Smooth muscle cell of the brain vasculature (primary cell): ENCODE results near the gene GSDME.

Experiments
- DNase-seq: peaks from one replicate; pipeline ENCODE4 v3.0.0-alpha.2; 2012; ENCODE audit warnings: low read depth, low spot score

The GSDME gene

DNA sequence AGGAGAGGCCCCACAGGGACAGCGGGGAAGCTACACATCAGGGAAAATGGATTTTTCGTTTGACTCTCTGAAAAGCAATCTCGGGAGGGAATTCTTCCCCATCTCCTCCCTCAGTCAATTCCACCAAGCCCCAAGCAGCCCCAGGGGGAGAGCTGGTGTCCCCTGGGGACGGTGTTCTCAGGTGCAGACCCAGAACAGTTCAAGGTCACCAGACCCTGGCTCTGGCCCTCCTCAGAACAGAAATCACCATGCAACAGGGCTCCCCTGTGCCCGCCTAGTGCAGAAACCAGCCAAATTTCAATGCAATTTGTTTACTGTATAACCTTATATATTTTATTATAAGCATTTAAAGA, 34.1 kb downstream of the GSDME start:
- DNase-seq: no peak

DNA sequence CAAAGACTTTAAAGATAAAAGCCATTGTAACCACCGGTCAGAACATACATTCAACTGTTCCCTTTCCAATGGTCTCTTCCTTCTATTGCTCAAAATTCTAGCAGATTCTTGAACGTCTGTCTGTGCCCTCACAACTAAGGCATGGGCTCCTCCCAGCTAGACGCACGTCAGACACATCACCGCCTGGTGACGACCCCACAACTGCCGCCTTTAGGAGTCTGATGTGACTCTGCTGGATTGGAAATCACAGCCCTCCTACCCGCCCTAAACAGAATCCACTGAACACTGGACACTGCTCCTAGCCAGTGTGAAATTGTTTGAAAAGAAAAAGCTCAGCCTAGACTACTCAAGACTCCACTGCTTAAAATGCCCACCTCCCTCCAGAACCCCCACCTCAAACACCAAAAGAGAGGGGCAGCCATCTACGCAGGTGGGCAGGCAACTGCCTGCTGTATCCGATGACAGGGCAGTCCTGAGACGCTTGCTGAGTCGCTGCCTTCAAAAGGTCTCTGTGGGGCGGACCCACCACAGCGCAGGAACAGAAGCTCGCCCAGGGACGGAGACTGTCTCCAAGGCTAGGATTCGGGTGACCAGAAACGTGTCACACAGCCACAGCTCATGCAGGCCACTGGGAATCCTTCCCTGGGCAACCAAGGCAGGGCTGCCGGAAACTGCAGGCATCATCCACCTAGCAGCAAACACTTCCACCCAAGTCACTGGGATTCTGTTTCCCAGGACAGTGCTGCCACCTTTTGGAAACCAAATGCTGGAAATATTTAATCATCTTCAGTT, 34.7 kb downstream of the GSDME start:
- DNase-seq: no peak

DNA sequence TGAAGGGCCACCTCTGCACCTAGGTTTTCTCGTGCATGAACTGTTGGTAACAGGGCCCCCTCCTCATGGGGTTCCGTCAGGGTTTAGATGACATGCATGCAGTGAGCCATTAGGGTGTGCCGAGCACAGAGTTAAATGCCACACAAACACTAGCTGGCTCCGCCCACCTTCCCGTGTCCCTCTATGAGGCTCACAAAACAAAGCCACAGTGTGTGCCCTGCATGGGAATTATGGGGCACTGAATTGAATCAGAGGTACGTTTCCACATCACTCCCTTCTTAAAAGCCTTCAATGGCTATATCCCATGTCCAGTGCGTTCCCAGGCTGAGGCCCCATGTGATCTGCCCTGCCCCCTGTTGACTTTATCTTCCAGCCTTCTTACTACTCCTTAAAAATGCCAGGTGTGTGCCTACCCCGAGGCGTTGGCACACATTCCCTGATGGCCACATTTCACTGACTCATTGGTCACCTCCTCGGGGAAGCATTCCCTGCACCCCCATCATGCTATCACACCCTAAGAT, 35.7 kb downstream of the GSDME start:
- DNase-seq: no peak

DNA sequence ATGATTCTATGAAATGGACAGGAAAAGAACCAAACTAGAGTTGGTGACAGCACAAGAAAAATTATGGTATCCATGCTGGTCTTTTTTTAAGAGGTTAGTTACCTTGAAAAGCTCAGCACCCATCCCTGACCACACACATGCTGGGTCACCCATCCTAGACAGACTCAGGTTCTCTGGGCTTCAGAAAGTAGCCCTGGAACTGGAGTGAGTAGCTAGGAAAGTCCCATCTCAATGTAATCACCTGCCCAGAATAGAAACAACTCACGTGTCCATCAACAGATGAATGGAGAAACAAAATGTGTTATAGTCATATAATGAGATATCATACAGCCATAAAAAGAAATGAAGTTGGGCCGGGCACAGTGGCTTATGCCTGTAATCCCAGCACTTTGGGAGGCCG, 37.0 kb downstream of the GSDME start:
- DNase-seq: no peak

DNA sequence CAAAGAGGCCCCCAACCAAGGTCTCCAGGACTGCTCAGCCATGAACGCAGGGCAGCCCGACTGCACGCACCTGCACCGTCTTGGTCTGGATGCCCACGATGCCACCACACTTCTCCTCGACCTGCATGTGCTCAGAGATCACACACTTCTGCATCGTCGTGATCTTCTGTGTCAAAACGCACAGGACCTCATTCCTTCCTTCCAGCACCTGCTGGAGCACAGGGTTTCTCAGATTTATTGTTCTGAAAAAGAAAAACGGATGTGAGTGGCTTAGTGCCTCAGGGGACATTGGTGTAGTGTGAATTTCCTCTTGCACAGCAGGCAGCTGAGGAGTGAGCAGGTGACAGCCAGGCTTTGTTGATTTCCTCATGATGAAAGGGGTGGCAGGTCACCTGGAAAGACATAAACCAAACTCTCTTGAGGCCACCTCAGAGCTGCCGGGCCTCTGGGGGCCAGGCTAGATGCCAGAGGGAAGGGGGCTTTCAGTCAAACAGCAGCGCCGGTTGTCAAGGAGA, 38.2 kb downstream of the GSDME start:
- DNase-seq: no peak

DNA sequence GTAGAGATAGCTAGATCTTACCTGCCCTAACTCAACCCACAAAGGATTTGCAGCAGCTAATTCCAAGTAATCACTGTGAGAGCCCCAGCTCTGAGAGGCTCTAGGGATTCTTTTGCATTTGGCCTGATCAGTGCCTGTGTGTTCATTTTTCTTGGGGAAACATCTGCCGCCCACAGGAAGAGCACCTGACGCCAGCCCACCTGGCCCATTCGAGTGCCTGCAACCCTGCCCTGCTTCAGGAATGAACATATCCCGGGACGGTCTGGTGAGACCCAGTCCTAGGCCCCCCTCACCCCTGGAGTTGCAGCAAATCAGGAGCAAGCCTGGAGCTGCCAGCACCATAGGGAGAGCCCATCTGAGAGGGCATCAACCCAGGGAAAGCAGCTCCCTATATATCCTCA, 38.8 kb downstream of the GSDME start:
- DNase-seq: no peak

DNA sequence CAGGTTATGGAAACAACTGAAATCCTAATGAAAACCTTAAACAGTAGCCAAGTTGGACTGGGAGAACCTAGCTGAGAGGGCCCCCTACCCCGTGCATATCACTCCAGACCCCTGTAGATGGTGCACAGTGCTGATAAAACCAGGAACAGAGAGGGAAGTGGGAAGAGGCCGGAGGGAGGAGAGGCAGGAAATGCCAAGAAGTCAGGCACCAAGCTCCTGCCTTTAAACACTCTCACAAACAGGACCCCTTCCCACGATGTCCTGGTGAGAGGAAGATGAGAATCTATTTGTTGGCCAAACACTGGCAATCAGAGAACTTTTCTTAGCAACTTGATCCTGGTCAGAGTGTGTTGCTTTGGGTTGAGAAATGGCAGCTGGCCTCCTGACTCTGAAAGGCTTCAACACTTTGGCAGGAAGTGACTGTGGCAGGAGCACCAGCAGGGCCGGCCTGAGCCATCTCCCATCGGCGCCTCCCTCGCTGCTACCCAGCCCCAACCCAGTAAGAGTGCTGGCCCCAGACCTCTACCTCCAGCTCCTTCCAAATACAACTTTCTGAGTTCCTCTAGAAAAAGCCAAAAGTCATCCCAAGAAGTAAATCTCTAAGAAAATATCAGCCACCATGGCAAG, 39.5 kb downstream of the GSDME start:
- DNase-seq: no peak

DNA sequence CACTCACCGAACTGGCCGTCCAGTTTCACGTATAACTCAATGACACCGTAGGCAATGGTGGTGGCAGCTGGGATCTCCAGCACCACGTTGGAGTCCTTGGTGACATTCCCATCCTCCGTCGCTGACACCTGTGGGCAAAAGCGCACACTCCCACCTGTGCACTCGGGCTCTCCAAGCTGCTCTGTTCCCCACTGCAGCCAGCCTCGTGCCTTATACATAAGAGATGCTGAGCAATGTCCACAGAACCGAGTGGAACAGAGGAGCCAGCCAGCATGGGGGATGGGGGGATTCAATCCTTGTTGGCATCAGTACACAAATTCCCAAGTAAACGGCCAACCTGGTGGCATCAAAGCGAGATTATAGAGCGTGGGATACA, 40.0 kb downstream of the GSDME start:
- DNase-seq: no peak

DNA sequence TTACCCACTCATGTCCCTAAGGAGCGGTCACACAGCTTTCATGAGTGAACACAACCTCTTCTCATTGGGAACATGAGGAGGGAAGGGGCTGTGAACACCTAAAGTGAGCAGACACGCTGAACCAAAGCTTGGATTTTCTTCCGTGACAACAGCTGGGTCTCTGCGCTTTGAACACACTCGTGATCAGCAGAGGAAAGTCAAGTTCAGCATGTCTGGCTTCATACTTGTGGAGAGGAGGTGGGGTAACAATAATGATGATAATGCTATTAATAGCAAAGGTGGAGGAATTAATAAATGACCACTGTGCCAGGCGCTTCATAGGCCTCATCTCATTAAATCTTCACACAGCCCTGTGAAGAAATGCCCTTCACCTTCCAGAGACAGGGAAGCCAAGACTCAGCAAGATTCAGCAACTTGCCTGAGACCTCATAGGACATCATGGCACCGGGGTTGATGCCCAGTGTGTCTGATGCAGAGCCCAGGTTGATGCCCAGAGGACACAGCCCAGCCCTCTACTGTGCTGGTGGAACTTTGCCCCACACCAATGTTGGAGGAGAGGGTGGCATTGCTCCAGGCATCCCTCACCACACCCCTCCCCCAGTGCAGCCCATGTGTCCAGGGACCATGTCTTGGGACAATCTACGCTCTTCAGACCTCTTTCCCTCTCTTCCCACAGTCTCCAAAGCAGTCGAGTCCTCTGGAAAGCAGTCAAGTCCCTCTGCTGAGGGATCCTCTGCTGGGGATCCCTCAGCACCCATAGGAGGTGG, 40.6 kb downstream of the GSDME start:
- no peak for DNase-seq

DNA sequence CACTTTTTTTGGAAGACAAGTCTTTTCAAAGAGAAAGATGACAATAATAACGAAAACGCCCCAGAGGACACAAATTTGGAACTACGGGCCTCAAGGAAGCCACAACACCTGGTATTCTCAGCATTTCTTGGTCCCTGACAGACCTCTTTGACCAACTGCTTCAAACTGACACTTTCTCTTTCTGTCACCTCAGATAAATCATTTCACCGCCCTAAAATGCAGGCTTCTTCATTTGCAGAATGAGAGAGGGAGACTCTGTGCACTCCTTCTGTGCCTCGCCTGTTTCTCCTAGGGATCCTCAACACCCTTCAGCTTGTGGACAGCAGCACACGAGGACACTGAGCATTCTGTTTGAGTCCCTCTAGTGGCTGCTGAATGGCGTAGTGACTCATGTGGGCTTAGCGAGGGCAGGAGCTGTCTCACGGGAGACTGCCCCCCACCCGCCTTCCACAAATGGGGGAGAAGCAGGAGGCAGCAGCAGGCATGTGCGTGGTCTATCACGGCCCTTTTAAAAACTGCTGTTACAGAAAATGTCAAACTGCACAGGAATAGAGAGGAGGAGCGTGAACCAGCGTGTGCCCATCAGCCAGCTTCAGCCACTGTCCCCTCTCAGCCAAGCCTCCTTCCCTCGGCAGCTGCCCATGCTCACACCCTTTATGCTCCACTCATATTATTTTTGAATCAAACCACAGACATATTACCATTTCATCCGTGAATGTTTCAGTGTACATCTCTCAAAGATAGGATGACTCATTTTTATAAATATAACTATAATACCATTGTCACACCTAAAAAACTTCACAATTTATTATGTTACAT, 41.4 kb downstream of the GSDME start:
- DNase-seq: no peak

DNA sequence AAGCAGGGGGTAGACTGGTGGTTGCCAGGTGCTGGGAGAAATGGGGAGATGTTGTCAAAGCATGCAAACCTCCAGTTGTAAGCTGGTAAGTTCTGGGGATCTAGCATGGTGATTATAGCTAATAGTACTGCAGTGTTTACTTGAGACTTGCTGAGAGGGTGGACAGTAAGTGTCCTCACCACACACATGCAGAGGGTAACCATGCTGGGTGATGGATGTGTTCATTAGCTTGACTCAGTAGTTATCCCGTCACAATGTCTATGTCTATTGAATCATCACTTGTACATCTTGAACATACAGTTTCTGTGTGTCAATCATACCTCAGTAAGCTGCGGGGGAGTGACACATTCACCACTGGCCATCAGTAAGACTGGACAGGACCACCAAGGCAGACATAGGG, 42.1 kb downstream of the GSDME start:
- DNase-seq: no peak

DNA sequence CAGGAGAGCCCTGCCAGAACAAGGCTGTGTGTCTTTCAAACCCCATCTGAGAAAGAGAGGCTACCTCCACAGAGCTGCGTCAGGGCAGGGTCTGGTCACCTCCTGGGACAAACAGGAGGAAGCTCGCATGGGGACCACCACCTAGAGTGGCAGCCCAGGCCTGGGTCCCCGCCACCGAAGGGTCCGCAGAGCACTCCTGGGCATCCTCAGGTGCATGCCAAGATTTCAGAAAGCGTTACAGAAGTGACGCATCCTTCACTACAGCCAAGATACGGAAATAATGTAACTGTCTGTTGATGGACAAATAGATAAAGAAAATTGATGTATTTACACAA, 42.6 kb downstream of the GSDME start:
- DNase-seq: no peak

DNA sequence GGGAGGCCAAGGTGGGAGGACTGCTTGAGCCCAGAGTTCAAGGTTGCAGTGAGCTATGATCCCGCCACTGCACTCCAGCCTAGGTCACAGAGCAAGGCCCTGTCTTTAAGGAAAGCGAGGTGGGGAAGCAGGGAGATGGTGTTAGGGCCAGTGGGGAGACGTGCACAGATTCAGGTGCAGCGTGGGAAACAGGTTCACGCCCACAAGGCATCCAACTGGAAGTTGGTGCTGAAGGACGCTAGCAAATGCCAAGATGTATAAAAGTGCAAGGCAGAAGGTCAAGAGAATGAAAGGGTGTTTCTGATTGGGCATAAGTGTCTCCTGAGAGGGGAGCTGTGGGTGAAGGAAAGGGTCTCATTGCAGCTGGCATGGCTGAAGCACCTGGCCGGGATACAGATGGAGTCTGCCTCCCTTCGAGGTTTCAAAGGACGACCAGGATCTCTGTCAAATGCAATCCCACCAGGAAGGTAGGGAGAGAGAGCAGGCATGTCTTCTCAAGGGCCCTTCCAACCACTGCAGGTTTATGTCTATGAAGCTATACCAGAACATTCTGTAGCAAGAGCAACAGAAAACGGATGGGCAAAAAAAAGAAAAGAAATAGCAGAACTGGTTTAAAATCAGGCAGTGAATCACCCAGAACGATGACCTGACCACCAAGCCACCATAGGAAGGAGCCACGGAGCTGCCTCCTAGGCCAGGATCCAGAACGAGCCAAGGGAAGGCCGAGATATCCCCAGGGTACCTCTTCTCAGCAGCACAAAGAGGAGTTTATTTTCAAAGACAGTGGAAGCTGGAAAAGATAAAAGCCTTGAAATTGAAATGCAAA, 43.2 kb downstream of the GSDME start:
- DNase-seq: no peak

DNA sequence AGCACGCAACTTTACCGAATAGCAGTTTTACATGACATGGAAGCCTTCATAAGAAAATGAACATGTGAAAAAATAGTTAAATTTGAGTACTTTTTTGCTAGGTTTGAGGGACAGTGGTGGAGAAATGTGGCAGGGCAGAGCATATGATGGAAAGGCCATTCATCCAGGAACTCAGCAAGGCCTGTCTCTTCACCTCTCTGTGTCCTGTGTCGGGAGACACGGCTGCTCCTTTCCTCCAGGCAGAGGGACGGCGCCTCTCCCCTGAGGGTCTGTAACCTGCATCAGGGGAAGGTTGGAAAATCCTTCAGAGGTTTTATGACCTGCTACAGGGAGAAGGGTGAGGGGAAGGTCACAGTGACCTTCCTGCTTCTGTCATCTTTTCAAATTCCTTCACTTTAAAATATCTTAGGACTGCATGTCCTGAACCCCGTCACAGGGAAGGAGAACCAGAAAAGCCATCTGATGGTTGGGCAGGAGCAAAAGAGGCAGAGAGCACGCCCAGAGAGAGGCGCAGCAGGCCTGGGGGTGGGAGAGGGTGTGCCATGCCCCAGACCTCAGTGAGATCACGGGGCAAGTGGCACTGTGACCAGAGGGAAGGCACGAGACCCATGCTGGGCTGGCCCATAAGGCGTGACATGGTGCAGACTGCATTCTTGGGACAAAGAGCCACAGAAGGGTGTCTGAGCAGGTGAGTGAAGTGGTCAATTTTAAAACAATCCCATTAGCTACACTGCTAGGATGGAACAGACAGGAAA, 44.0 kb downstream of the GSDME start:
- no peak for DNase-seq

DNA sequence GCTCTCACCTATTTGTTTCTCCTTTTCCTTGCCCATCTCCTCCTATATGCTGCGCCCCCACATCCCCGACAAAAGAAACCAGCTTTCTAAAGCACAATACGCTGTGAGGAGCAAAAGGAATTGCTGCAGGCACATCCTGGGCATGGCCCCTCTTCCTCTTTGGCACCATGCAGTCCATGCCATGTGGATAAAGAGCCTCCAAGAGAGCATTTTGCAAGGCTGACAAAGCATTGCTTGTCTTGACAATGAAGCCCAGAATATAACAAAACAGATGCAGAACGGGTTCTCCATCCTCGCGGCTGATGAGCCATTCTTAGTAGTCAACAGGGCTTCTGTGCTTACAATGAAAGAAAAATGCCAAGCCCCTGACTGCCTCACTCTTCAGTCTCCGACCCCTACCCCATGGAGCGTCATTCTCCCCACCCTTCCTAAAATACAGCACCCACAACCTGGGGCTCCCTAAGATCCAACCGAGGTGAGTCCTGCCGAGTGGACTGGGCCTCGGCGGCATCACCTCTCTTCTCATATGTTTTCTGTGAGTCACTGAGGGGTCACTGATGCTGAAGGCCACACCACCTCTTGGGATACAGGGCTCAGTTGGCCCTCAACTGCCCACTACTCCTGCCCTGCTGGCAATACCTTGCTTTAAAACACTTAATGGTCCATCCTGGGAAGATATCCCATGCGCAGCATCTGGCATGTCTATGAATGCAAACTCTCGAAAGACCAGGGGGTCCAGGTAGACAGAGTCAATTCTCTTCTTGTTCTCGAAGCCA, 47.5 kb downstream of the GSDME start:
- no peak for DNase-seq

DNA sequence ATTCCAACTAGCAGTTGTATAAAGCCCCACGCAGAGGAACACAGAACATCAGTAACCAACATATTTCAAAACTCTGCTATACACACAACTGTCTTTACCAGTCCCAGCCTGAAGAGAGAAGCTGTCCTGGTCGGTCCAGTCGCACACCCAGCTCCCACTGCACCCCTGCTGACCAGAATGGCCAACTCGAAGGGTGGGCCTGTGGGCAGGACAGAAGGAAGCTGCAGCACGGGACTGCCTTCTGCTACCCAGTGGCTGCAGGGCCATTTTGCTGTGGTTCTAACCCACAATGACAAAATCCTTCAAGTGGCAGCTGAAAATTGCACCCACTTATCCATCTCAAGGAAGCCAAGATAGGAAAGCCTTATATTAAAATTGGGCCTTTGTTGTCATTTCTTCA, 48.2 kb downstream of the GSDME start:
- no peak for DNase-seq

DNA sequence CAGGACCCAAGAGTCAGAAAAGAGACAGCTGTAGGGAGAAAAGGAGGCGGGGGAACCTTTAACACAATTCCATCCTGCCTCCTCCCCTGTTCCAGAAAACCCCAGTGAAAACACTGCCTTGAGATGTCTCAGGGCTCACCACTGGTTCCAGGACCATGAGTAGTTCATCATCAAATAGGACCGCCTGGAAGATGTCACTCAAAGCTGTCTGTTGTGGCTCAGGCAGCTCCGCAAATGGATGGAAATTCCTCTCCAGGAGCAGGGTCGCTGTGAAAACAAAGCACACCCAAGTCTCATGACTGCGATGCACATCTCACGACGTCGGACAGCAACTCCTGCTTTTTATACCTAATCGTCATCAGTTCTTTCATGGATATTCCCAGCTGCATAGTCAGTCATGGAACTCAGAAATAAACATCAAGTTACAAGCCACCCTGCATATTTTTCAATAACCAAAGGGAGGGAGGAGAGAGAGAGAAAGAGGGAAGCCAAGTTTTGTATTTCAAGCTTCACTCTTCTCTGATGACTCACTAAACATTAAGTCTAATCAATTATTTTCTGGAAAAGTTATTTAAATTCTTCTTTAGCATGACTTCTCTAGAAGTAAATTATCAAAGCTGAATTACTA, 49.2 kb downstream of the GSDME start:
- no peak for DNase-seq

DNA sequence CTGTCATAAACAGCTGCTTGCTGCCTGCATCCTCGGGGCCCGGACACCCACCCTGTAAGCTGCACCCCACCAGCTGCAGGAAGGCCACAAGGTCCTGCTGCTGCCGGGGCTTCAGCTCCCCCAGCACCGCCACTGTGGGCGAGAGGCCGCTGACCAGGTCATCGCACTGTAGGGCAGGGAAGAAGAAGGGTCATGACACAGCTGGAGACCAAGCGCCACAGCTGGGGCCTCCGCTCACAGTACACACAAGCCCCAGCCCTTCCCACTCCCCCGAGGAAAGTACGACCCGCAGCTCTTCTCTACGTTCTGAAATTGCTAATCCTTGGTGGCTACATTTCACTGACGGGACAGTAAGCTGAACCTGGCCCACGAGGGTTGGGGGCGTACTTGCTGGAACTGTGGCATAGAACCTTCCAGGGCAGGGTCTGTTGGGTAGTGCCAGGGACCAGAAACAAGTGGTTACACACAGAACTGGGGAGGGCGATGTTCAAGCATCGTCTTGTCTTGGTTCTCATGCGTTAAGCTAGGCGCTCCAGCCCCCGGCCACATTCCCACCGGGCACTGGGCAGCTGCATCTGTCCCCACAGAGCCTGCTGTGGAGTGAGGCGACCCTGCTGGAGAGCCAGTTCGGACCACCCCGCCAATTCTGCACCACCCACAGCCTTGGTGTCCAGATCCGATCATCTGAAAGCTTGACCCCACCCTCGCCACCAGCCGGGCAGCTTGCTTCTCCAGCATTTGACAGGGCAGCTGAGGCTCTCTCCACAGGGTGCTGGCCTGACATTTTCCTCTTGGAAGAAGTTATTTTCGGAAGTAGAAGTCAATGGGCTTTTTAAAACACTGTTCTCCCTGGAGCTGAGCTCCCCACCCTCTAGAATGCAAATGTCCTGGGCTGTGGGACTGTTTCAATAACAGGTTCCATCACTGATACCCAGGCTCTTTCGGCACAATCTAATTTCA, 50.8 kb downstream of the GSDME start:
- DNase-seq: no peak
